Stimulated activated memory B cell treated with anti-CD40 and anti-IgM and Interleukin-4, amounts not matched to agents 10 μg/mL and 1 μg/mL and 100 μg/mL, for 72 hours (primary cell): Measurements from ENCODE around the gene MUSK.

Experiments used
- ATAC-seq: fragments of 150-1000 bp; cut with Tn5 transposase; 2 replicates; pipeline ENCODE4 v1.10.0; 2021
- H3K27ac Mint-ChIP-seq: one replicate; pipeline ENCODE4 v1.8.0; 2022; ENCODE audit warnings: mild to moderate bottlenecking, mixed read lengths
- H3K27me3 Mint-ChIP-seq: one replicate; pipeline ENCODE4 v1.8.0; 2022; ENCODE audit warnings: mixed read lengths
- H3K36me3 Mint-ChIP-seq: one replicate; pipeline ENCODE4 v1.8.0; 2022; ENCODE audit warnings: mixed read lengths
- H3K4me1 Mint-ChIP-seq: one replicate; pipeline ENCODE4 v1.8.0; 2022; ENCODE audit warnings: mixed read lengths
- H3K4me3 Mint-ChIP-seq: one replicate; pipeline ENCODE4 v1.8.0; 2022; ENCODE audit warnings: mild to moderate bottlenecking, moderate library complexity, mixed read lengths
- H3K9me3 Mint-ChIP-seq: one replicate; pipeline ENCODE4 v1.8.0; 2022; ENCODE audit warnings: mixed read lengths

The MUSK gene

DNA sequence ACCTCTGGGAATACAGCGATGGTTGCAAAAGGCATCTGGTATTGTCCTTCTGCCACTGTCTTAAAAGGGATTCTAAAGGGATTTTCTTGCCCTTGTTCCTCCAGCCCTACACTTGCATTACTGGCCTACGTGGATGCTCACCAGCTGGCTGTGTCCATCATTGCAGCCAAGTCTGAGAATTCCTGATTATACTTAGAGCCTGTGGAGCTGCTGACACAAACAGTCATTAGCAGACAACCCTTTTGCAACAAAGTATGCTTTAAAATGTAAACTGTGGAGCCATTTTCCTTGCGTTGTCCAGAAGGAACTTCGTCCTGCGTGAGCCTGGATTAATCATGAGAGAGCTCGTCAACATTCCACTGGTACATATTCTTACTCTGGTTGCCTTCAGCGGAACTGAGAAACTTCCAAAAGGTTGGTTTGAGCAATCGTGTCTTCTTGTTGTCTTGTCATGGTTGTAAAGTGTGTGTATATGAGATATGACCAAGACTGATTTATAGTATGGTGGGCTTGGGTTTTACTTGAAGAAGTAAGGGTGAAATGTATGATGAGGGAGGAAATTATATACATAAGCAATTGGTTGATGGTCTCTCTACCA lies at the start of gene MUSK:
Gene MUSK, plus strand, starts transcription at position 222 of the 598 bp plus-strand sequence. Its CDS starts 114 bp downstream, at position 336.
- no peak for ATAC-seq
- Mint-ChIP-seq H3K4me3 (no peak within 1 kb of the TSS), H3K4me1 (no peaks in the 10 kb centered on the region), H3K36me3 (no peaks in the 10 kb centered on the region), H3K27ac (no peak within 1 kb of the TSS), H3K9me3 (no peaks in the 10 kb centered on the region), H3K27me3 (no peaks in the 10 kb centered on the region)

DNA sequence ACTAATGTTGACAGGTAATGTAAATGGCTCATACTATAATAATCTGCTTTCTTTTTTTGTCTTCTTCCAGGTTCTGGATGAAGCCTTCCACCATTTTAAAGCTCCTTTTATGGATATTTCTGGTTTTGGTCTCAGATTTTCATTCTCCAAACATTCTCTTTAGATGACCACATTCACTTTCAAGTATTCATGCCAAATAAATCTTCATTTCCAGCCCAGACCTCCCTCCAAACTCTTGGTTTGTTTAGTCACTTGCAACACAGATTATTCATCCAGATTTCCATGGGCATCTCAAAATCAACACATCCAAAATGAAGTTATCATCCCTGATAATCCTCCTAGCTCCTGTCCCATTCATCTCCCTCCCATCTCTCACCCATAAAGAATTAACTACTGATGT lies 48.8 kb upstream of the MUSK start:
- no peak for ATAC-seq
- Mint-ChIP-seq H3K36me3 (no peaks in the 10 kb centered on the region), H3K4me3 (no peak overlapping the region), H3K27me3 (no peaks in the 10 kb centered on the region), H3K9me3 (peaks cover under 1% of the 10 kb centered on the region), H3K4me1 (no peaks in the 10 kb centered on the region), H3K27ac (no peak overlapping the region)

DNA sequence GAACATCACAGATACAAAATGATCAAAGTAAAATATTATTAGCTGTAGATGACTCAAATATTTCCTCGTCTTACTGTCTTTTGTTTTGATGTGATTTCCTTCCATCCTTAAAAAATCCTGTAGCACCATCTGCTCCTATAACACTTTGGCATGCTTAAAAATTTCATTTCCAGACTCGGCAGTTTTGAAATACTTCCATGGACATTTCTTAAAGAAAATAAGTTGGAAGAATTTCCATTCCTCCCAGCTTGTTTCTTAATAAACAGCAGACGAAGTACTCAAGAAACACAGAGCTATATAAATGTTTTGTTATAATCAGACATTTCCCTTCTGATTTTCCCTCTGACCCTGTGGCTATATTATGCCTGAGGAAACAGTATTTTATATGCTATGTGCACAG lies 47.9 kb upstream of the MUSK start:
- no peak overlapping the region for H3K27ac Mint-ChIP-seq
- H3K27me3 Mint-ChIP-seq: no peaks in the 10 kb centered on the region
- no peaks in the 10 kb centered on the region for H3K36me3 Mint-ChIP-seq
- H3K4me1 Mint-ChIP-seq: no peaks in the 10 kb centered on the region
- H3K4me3 Mint-ChIP-seq: no peak overlapping the region
- ATAC-seq: no peak
- H3K9me3 Mint-ChIP-seq: no peaks in the 10 kb centered on the region

DNA sequence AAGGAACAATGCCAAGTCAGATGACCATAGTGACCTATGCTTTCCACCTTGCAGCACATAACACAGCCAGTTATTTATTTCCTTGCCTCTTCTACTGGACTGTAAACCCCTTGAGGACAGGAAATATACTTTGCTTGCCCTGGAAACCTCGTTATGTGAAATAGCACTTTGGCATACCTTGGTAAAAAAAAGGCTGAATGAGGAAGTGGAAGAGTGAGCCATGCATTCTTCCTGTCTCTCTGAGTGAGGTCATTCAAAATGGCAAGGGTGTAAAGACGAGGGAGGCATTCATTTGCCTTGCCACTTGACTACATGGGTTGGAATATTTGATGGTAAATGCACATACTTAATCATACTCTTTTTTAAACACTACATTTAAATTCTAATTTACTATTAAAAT lies 46.2 kb upstream of the MUSK start:
- H3K27me3 Mint-ChIP-seq: no peaks in the 10 kb centered on the region
- H3K36me3 Mint-ChIP-seq: no peaks in the 10 kb centered on the region
- H3K27ac Mint-ChIP-seq: no peak overlapping the region
- H3K4me3 Mint-ChIP-seq: no peak overlapping the region
- H3K9me3 Mint-ChIP-seq: no peaks in the 10 kb centered on the region
- no peak for ATAC-seq
- peaks cover 11% of the 10 kb centered on the region for H3K4me1 Mint-ChIP-seq

DNA sequence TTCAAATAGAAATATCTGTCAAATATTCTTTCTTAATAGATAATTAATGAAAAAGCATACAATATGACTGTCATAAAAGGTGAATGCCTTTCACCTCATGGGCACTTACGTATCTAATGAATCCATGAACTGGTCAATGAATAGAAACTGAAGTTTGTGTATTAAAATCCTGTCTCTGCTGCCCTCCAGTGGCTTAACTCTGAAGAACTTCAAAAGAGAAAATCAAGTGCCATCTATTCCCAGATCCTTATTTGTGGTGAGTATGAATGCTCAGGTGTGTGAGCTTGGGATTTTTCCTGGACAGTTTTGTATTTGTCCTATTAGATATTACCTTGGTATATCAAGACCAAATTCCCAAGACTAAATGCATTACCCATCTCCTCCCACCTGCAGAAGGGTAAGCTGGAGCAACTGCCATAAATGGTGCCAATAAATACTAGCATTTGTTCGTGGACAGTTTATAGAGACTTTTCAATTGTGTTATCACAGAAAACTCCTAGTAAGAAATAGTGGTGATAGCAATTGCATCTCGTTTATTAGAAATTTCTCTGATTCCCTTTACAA lies 45.0 kb upstream of the MUSK start:
- Mint-ChIP-seq H3K36me3 (no peaks in the 10 kb centered on the region), H3K27ac (no peak overlapping the region), H3K9me3 (no peaks in the 10 kb centered on the region), H3K4me3 (no peak overlapping the region), H3K4me1 (peaks cover 11% of the 10 kb centered on the region), H3K27me3 (no peaks in the 10 kb centered on the region)
- no peak for ATAC-seq

DNA sequence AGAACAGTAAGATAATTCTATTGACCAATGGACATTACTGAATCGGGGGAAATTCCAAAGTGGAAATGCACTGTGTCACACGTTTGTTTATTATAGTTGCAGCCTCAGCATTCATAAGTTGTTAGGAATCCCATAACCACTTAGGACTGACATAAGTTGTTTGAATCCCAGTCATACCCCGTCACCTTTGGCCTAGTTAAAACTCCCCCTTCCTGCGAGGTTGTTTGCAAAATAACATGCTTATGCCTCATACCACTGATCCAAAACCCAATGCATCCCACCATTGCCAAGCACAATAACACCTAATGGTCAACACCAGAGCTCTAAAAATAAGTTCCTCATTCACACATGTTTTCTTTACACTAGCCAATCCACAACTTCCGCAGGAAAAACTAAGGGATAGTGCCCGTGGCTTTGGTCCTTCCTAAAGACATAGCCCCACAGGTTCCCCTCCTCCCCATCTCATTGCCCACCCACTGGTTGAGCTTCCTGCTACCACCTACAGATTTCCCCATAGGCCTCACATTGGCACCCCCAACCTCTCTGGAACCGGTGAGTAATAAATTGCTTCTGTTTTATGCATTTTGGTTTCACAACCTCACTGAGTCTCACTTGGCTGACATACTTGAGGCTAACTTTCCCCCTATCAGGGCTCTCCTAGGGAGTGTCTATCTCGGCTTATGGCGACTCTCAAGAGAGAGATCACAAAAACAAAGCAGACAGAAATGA lies 42.3 kb upstream of the MUSK start:
- peak; percentile 95 for ATAC-seq
- no peaks in the 10 kb centered on the region for H3K36me3 Mint-ChIP-seq
- H3K9me3 Mint-ChIP-seq: no peaks in the 10 kb centered on the region
- H3K27ac Mint-ChIP-seq: peak overlapping the region; percentile 80
- H3K27me3 Mint-ChIP-seq: no peaks in the 10 kb centered on the region
- peaks cover 11% of the 10 kb centered on the region for H3K4me1 Mint-ChIP-seq
- H3K4me3 Mint-ChIP-seq: no peak overlapping the region

DNA sequence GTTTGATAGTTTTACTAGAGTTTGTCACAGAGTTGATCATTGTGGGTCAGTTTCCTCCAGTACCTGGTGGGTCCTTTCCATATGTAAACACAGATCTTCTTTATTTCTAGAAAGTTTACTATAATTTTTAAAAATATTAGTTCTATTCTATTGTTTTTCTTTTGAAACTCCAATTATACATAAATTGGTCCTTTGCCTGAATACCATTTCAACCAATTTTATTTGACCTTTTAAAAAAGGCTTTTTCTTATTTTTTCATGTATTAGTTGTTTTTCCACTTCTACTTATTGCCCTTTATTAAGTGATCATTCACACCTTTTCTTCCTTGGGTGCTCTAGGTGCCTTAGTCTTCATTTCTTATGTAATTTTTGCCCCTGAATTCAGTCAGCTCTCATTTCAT lies 33.0 kb upstream of the MUSK start:
- H3K27ac Mint-ChIP-seq: no peak overlapping the region
- H3K36me3 Mint-ChIP-seq: no peaks in the 10 kb centered on the region
- H3K9me3 Mint-ChIP-seq: peaks cover 11% of the 10 kb centered on the region
- H3K4me3 Mint-ChIP-seq: no peak overlapping the region
- peaks cover 11% of the 10 kb centered on the region for H3K27me3 Mint-ChIP-seq
- no peak for ATAC-seq
- H3K4me1 Mint-ChIP-seq: no peaks in the 10 kb centered on the region

DNA sequence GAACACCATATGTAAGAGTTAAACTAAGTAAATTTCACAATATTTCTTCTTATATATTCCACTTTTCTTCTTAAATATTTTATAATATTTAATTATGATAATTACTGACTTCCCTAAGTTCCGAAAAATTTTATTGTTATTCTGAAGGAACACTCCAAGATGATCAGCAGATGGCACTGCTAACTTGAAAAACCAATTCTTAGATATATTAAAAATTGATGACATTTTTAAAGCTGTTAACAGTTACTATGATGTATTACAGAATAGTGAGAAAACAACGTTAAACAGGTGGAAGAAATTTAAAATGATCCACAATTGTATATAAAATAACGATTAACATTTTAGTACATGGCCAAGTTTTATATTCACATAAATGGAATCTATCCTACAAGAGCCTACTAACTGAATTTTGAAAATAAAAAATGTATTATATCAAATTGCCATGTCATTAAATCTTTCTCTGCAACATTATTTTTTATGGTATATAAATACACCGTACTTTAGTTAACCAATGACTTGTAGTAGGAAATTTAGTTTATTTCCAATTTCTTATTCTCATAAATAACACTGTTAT lies 30.1 kb upstream of the MUSK start:
- H3K27me3 Mint-ChIP-seq: peaks cover 11% of the 10 kb centered on the region
- H3K9me3 Mint-ChIP-seq: peaks cover 11% of the 10 kb centered on the region
- ATAC-seq: no peak
- no peaks in the 10 kb centered on the region for H3K36me3 Mint-ChIP-seq
- H3K27ac Mint-ChIP-seq: no peak overlapping the region
- no peaks in the 10 kb centered on the region for H3K4me1 Mint-ChIP-seq
- no peak overlapping the region for H3K4me3 Mint-ChIP-seq

DNA sequence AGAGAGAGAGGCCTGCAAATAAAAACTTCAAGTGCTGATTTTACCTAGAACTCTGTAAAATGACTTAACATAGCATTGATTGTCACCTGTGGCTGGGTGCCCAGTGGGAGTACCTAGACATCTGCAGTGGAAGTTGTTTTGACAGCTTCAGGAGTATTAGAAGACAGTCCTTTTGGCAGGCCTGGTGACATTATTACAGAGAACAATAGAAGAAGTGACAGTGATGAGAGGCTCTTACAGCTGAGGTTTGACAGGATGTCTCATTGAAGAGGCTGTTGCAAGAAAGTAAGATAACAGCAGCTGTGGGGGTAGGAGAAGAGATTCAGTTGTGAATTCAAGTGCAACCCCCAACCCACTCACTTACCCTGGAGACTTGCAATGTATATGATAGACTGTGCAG lies 27.9 kb upstream of the MUSK start:
- Mint-ChIP-seq H3K27me3 (peaks cover 11% of the 10 kb centered on the region), H3K4me1 (no peaks in the 10 kb centered on the region), H3K36me3 (no peaks in the 10 kb centered on the region), H3K27ac (no peak overlapping the region), H3K4me3 (no peak overlapping the region), H3K9me3 (peaks cover 2% of the 10 kb centered on the region)
- ATAC-seq: no peak

DNA sequence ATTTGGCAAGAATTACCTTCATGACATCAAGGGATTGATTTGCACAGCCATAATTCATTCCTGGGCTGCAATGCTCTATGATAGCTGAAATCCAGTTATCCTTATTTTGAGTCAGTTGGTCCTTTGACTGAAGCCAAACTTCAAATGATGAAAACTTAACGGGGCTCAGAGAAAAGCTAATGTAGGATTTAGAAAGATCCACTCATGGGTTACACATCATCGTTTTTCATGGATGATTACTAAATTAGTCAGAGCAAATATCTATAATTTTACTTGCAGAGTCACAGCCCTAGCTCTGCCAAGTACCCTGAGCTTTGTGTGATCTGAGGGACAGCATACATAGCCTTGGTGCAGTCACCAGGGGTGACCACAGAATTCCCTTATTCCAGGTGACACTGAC lies 27.3 kb upstream of the MUSK start:
- no peak for ATAC-seq
- H3K36me3 Mint-ChIP-seq: no peaks in the 10 kb centered on the region
- no peak overlapping the region for H3K27ac Mint-ChIP-seq
- H3K4me3 Mint-ChIP-seq: no peak overlapping the region
- H3K4me1 Mint-ChIP-seq: no peaks in the 10 kb centered on the region
- H3K9me3 Mint-ChIP-seq: no peaks in the 10 kb centered on the region
- peaks cover 11% of the 10 kb centered on the region for H3K27me3 Mint-ChIP-seq

DNA sequence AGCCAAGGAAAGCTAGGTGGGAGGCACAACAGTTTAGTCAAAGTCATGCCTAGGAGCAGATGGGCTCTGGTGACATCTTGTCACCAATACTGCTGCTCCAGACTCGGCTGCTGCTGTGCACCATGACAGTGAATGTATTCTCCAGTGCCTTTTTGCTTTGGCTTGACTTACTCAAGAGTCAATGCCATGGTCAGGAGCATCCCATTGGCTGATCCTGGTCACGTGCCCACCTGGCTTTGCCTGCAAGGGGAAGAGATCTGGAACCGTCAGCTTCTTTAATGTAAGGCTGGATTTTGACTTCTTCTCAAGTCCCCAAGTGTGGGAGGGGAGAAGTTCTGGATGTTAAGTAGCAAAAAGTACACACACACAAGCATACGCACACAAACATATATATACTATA lies 19.9 kb upstream of the MUSK start:
- H3K27ac Mint-ChIP-seq: no peak overlapping the region
- H3K36me3 Mint-ChIP-seq: no peaks in the 10 kb centered on the region
- H3K4me1 Mint-ChIP-seq: no peaks in the 10 kb centered on the region
- H3K27me3 Mint-ChIP-seq: no peaks in the 10 kb centered on the region
- H3K4me3 Mint-ChIP-seq: no peak overlapping the region
- no peaks in the 10 kb centered on the region for H3K9me3 Mint-ChIP-seq
- ATAC-seq: peak; percentile 36

DNA sequence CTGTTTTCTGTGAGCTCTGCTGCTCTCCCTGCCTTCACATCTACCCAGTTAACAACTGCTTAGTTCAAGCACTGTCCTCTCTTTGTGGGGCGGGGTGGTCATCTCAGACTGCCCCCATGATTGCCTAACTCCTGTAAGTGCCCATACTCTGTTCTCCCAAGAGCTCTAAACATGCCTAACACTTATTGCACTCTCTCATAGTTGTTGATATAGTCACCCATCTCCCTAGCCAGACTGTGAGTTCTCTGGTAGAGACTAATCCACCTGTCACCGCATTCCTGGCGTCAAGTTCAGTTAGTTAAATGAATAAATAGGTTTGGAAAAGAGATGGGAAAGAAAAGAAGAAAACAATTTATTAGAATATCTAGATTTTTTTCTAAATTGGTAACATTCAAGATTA lies 18.3 kb upstream of the MUSK start:
- H3K27ac Mint-ChIP-seq: no peak overlapping the region
- no peak overlapping the region for H3K4me3 Mint-ChIP-seq
- H3K9me3 Mint-ChIP-seq: no peaks in the 10 kb centered on the region
- no peak for ATAC-seq
- no peaks in the 10 kb centered on the region for H3K4me1 Mint-ChIP-seq
- H3K36me3 Mint-ChIP-seq: no peaks in the 10 kb centered on the region
- H3K27me3 Mint-ChIP-seq: no peaks in the 10 kb centered on the region

DNA sequence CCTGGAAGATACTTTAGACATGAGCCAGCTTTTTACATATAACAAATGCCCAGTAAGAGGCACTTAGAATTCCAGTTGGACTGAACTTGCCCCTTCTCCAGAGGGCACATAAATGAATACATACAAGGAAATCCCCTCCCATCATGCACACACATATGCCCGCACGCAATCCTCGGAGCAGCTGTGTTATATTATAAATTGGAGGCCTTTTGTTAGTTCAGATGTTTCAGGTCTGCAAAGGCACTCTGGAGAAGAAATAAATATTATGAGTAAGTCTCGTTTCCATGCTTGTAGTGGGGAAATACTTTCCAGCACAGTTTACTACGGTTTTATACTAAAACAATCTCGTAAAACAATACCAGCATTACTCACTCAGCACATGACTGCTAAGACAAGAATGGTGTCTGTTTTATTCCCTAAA lies 17.6 kb upstream of the MUSK start:
- H3K27me3 Mint-ChIP-seq: no peaks in the 10 kb centered on the region
- H3K27ac Mint-ChIP-seq: no peak overlapping the region
- ATAC-seq: no peak
- H3K4me3 Mint-ChIP-seq: no peak overlapping the region
- no peaks in the 10 kb centered on the region for H3K36me3 Mint-ChIP-seq
- no peaks in the 10 kb centered on the region for H3K4me1 Mint-ChIP-seq
- no peaks in the 10 kb centered on the region for H3K9me3 Mint-ChIP-seq

DNA sequence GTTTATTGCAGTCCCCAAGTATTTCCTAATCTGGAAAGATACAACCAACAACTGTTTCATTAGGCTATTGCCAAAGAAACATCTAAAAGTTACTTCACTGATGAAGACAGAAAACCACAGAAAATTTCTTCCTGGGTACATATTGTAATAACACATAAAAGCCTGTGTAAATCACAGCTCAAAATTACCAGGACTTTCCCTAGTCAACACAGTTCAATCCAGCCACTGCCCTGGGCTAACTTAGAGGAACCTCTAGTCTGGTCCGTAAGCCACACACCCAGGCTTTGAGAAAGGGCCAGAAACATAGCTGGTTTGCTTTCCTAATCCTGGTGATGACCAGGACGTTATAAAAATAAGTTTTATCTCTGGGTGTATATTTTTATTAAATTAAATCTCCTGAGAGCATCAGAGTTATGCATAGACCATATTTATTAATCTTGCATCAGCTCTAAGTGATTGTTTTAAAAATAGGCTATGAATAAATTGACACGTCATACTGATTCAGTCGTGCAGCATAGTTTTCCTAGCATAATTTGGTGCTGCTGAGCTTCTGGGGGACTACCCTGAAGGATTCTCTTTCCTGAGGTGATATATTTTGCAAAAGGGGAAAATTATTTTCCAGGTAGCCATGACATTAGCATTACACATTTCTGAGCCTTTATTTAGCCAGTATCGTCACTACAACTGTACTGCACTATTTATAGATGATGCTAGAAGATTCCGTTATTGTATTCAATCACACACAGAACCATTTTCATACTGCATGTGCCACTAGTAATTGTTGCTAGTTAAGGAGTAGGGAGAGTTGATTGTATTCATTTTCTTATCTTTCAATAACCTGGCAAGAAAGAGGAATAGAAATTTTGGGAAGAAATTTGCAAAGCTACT lies 12.6 kb upstream of the MUSK start:
- H3K36me3 Mint-ChIP-seq: no peaks in the 10 kb centered on the region
- H3K27me3 Mint-ChIP-seq: no peaks in the 10 kb centered on the region
- no peak overlapping the region for H3K27ac Mint-ChIP-seq
- peaks cover 4% of the 10 kb centered on the region for H3K9me3 Mint-ChIP-seq
- no peaks in the 10 kb centered on the region for H3K4me1 Mint-ChIP-seq
- no peak overlapping the region for H3K4me3 Mint-ChIP-seq
- ATAC-seq: no peak

DNA sequence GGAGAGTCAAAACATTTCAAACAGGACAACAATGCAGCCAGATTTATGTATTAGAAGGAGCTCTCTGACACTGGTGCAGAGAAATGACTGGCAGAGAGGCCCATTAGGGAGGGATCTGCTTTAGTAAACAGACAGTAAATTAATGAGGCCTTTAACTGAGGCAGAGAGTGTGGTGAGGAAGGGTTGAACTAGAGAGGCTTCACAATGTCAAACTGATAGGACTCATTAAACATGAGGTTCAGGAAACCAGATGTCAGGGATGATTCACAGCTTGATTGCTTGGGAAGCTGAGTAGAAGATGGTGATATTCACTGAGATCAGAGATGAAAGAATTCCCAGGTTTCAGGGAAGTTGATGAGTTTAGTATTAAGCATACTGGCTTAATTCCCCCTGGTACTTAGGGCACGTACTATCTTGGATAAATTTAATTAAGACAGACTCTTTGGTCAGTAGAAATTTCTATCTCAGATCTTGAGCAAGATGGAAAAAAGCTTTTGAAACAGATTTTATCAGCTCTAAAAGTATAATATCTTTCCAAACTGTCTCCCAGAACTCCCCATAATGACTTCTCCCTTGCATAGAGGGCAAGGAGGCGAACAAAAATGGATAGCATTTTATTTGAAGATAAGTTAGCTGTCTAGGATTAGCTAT lies 8.6 kb upstream of the MUSK start:
- no peak for ATAC-seq

More for the DNA sequence above, 8.6 kb upstream of the MUSK start:
- Mint-ChIP-seq H3K36me3 (no peaks in the 10 kb centered on the region), H3K27ac (no peak overlapping the region), H3K9me3 (peaks cover 4% of the 10 kb centered on the region), H3K27me3 (no peaks in the 10 kb centered on the region), H3K4me1 (no peaks in the 10 kb centered on the region), H3K4me3 (no peak overlapping the region)
